ENCODE results near the gene THRB. TPM values are rescaled to one million over a fixed set of nuclear protein-coding genes. Genes with fewer than 3 reads are reported as not detected.

Gene THRB
- polyA plus RNA-seq, 1 of the 3 experiments (the other 2 are of a cell fraction): 0.02 TPM

DNA sequence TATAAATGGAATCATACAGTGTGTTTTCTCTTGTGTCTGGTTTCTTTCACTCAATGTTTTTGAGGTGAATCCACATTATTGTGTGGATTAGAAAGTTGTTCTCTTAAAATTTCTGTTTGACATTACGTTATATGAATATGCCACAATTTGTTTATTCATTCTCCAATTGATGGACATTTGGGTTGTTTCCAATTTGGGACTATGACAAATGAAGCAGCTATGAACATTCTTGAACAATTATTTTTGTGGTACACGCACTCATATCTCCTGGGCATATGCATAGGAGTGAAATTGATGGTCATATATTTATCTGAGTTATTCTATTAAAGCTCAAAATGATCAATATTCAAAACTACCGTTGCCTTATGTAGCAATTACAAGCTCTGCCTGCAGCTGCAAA lies 5.3 kb upstream of the THRB start (continued):
- TF ChIP-seq TEAD4 (IDR thresholded peaks at IDR 0.05; ENCODE audit: borderline replicate concordance, insufficient read depth): no peak
- no peak for TF ChIP-seq SIN3A (IDR thresholded peaks at IDR 0.05; ENCODE audit: borderline replicate concordance, low read depth, low read length)

DNA sequence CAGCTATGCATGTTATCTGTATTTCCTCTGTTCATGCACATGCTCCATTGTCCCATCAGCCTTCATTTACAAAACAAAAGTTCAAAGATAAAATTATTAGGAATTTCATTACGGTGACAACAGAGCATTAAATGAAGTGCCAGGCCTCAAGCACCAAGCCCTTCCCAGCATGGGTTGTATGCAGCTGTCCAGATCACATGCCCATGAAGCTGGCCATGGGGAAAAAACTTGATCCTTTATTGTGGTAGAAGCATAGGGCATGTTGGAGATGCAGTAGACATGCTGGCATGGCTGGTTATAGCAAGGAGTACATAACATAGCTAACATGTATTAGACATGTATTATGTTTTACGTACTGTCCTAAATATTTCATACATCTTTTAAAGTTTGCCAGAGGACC lies 4.1 kb upstream of the THRB start:
- H3K36me3 ChIP-seq (replicated peaks in 1 of 2; ENCODE audit: control insufficient read depth in 1 of 2, insufficient read depth in 2 of 2, low read length in 1 of 2): no peaks in the 10 kb centered on the region
- H3K27me3 ChIP-seq (ENCODE audit: insufficient read depth): peaks cover 8% of the 10 kb centered on the region; the same call in 1 of the 2 replicates
- H2AFZ ChIP-seq (ENCODE audit: low read depth): no peak overlapping the region
- CTCF ChIA-PET: interaction anchor here (0.6 kb wide), 1 partner anchor 136 kb away, joined by 3 read pairs; no protein-coding TSS in a partner anchor
- POLR2A ChIA-PET: no interaction called here
- peaks cover 0 to 9% of the 10 kb centered on the region in 2 experiments; a peak in 1 of 4 replicates for H3K4me1 ChIP-seq (ENCODE audit: control insufficient read depth in 1 of 2, insufficient read depth in 2 of 2, low read depth in 1 of 2, low read length in 1 of 2)
- 97% methylated on average over 2 of the region's 2 CpGs for WGBS (ENCODE audit: low lambda C conversion rate)
- no peak overlapping the region for H3K27ac ChIP-seq (ENCODE audit: low read depth in 2 of 2, low read length in 1 of 2)
- H3K4me2 ChIP-seq: no peak overlapping the region
- H3K79me2 ChIP-seq (ENCODE audit: insufficient read depth): no peaks in the 10 kb centered on the region
- H3K9me2 ChIP-seq: no peaks in the 10 kb centered on the region
- H3K9me3 ChIP-seq: no peaks in the 10 kb centered on the region
- no peaks in the 10 kb centered on the region for H3F3A ChIP-seq (replicated peaks; ENCODE audit: insufficient read depth)
- no peak overlapping the region for H3K4me3 ChIP-seq (ENCODE audit: low read depth in 2 of 2, low read length in 1 of 2)
- H4K20me1 ChIP-seq (ENCODE audit: insufficient read depth): no peaks in the 10 kb centered on the region
- TF ChIP-seq, protein P1, sequence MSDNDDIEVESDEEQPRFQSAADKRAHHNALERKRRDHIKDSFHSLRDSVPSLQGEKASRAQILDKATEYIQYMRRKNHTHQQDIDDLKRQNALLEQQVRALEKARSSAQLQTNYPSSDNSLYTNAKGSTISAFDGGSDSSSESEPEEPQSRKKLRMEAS (IDR thresholded peaks at IDR 0.05; ENCODE audit: low read depth): no peak
- TF ChIP-seq, protein P2, sequence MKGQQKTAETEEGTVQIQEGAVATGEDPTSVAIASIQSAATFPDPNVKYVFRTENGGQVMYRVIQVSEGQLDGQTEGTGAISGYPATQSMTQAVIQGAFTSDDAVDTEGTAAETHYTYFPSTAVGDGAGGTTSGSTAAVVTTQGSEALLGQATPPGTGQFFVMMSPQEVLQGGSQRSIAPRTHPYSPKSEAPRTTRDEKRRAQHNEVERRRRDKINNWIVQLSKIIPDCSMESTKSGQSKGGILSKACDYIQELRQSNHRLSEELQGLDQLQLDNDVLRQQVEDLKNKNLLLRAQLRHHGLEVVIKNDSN (IDR thresholded peaks at IDR 0.05; ENCODE audit: borderline replicate concordance, low read depth): no peak
- TF ChIP-seq, protein P3, sequence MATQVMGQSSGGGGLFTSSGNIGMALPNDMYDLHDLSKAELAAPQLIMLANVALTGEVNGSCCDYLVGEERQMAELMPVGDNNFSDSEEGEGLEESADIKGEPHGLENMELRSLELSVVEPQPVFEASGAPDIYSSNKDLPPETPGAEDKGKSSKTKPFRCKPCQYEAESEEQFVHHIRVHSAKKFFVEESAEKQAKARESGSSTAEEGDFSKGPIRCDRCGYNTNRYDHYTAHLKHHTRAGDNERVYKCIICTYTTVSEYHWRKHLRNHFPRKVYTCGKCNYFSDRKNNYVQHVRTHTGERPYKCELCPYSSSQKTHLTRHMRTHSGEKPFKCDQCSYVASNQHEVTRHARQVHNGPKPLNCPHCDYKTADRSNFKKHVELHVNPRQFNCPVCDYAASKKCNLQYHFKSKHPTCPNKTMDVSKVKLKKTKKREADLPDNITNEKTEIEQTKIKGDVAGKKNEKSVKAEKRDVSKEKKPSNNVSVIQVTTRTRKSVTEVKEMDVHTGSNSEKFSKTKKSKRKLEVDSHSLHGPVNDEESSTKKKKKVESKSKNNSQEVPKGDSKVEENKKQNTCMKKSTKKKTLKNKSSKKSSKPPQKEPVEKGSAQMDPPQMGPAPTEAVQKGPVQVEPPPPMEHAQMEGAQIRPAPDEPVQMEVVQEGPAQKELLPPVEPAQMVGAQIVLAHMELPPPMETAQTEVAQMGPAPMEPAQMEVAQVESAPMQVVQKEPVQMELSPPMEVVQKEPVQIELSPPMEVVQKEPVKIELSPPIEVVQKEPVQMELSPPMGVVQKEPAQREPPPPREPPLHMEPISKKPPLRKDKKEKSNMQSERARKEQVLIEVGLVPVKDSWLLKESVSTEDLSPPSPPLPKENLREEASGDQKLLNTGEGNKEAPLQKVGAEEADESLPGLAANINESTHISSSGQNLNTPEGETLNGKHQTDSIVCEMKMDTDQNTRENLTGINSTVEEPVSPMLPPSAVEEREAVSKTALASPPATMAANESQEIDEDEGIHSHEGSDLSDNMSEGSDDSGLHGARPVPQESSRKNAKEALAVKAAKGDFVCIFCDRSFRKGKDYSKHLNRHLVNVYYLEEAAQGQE (IDR thresholded peaks at IDR 0.05; ENCODE audit: low read depth, low read length): no peak
- TF ChIP-seq TAF1 (IDR thresholded peaks at IDR 0.05; ENCODE audit: borderline replicate concordance, low read depth, low read length) (no peak), MEF2A (IDR thresholded peaks at IDR 0.05; ENCODE audit: borderline replicate concordance, low read depth) (no peak), POLR2AphosphoS5 (IDR thresholded peaks at IDR 0.05; ENCODE audit: low read depth, low read length) (no peak), NRF1 (IDR thresholded peaks at IDR 0.05; ENCODE audit: low read depth, low read length) (no peak)
- TF ChIP-seq, protein P4, sequence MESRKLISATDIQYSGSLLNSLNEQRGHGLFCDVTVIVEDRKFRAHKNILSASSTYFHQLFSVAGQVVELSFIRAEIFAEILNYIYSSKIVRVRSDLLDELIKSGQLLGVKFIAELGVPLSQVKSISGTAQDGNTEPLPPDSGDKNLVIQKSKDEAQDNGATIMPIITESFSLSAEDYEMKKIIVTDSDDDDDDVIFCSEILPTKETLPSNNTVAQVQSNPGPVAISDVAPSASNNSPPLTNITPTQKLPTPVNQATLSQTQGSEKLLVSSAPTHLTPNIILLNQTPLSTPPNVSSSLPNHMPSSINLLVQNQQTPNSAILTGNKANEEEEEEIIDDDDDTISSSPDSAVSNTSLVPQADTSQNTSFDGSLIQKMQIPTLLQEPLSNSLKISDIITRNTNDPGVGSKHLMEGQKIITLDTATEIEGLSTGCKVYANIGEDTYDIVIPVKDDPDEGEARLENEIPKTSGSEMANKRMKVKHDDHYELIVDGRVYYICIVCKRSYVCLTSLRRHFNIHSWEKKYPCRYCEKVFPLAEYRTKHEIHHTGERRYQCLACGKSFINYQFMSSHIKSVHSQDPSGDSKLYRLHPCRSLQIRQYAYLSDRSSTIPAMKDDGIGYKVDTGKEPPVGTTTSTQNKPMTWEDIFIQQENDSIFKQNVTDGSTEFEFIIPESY (IDR thresholded peaks at IDR 0.05; ENCODE audit: borderline replicate concordance, low read depth): no peak
- DNase-seq: no peak
- no peak overlapping the region for H3K9ac ChIP-seq
